Psoas muscle (tissue), 8 donors: Measurements from ENCODE around the gene GPX4. TPM values are rescaled to one million over a fixed set of nuclear protein-coding genes. Genes with fewer than 3 reads are reported as not detected.

Experiments
- ATAC-seq, 4 donors: fragments of 200-7000 bp; cut with Tn5 transposase; one replicate each; pipeline ENCODE4 v1.9.1; 2020; ENCODE audit warnings: moderate library complexity in 3 of 4, mild to moderate bottlenecking in 2 of 4
- DNase-seq, 2 donors: peaks; one replicate each; pipeline ENCODE4 v3.0.0-alpha.2; 2020
- H3K27ac ChIP-seq: fragments of 200-600 bp; one replicate; pipeline ENCODE4 v1.8.0; 2022
- H3K27me3 ChIP-seq, 3 donors: fragments of 200-600 bp in 1 of 3; one replicate each; pipeline versions ENCODE4 v1.6.1 to v1.8.0; 2013 to 2022; ENCODE audit warnings: low read length in 2 of 3, mild to moderate bottlenecking in 2 of 3, moderate library complexity in 1 of 3; ENCODE audit not compliant: insufficient read depth in 3 of 3
- H3K36me3 ChIP-seq, 2 donors: fragments of 200-600 bp in 1 of 2; one replicate each; pipeline versions ENCODE4 v1.6.1 to v1.8.0; 2013 to 2022; ENCODE audit warnings: low read depth in 1 of 2, mild to moderate bottlenecking in 1 of 2, moderate library complexity in 1 of 2; ENCODE audit not compliant: insufficient read depth in 1 of 2
- H3K4me1 ChIP-seq: fragments of 200-600 bp; one replicate; pipeline ENCODE4 v1.8.0; 2022
- H3K4me3 ChIP-seq: fragments of 200-600 bp; one replicate; pipeline ENCODE4 v1.8.0; 2022; ENCODE audit warnings: mild to moderate bottlenecking
- H3K9me3 ChIP-seq: fragments of 200-600 bp; one replicate; pipeline ENCODE4 v1.8.0; 2022
- WGBS, 3 donors: extraction: QIAGEN DNeasy Blood & Tissue Kit; methylation state at CpG; one replicate each; pipeline versions ENCODE4 v1.1.6 to v1.1.7; 2013; 5-methylcytosine and 5-hydroxymethylcytosine counted together
- intact Hi-C, 2 donors: fragments of 100-400 bp; cut with DNase I; formaldehyde crosslinking; loops; one replicate each; pipeline versions ENCODE4 v1.11.0 to v1.14.2; 2022
- polyA plus RNA-seq, 3 donors: library from polyadenylated mRNA; stranded (reverse); fragments of 200-250 nt; gene quantifications; one replicate each; pipeline ENCODE4 v1.2.3, GENCODE V29; 2013
- total RNA-seq, 4 donors: library from RNA; stranded (reverse); fragmentation: NEBNext Ultra II Directional in 2 of 4; extraction: Animal tissue kit (Norgen Biotek cat#: 25700) in 2 of 4; gene quantifications; one replicate each; pipeline versions ENCODE4 v1.2.1 to v1.2.4, GENCODE V29; 2021 to 2023
- TF ChIP-seq, protein P1 (sequence below): fragments of 200-600 bp; IDR thresholded peaks from one replicate; pipeline ENCODE4 v1.8.0; 2022; ENCODE audit warnings: antibody characterized with exemption
- donor health status: healthy with polysubstance abuse.
- donor health status: DM: no; HTN: no; CAD: no; lungs with moderate emphysema.
- donor health status: Bipolar disorder and iron deficiency.
- donor health status: healthy.
- donor health status: DM: yes; HTN: yes; CAD: no.
- donor health status: DM: no; HTN: no; CAD: no.
- donor health status: DM: no; HTN: no; CAD: no.
- donor health status: DM: yes; HTN: yes; CAD: no.

The GPX4 gene
- total and polyA plus RNA-seq, 7 donors, result 279 to 762 (median 490) TPM

DNA sequence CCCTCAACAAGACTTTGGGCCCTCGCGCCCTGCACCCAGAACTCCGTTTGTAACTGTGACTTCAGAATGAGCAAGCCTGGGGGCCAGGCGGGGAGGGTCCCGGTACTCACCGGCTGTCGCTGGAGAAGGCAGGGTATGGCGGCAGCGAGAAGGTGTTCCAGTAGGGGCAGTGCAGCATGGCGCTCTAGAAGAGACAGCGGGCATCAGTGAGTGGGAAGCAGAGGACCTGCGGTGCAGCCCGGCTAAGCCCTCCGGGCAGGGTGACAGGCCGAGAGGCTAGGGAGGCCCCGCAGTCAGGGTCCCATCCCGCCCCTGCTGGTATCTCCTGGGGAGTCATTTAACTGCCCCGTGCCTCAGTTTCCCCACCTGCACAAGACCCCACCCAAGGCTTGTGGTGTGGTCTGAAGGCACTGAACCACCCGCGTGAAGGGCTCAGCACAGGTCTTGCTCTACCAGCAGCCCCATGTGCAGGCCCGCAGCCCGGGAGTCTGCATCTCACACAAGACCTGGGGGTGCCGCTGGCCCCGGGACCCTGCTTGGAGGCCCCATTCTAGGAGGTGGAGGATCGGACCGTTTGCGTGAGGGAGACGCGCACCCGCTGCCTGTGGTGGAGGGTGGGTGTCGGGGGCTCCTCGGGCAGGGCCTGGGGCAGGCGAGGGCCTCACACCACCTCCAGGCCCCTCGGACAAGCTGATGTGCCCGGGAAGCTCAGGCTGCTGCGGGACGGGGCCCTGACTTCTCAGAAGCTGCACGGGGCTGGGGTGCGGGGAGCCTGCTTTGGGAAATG lies 45.7 kb downstream of the GPX4 start:
- Histone ChIP-seq H3K27me3 (no peaks in the 10 kb centered on the region), H3K9me3 (no peaks in the 10 kb centered on the region), H3K4me1 (peaks cover 13% of the 10 kb centered on the region), H3K4me3 (no peak overlapping the region), H3K27ac (no peak overlapping the region), H3K36me3 (peaks cover 0 to 36% of the 10 kb centered on the region in 2 donors)
- DNase-seq (peak in 1 of 2 donors; percentile 50), ATAC-seq (no peak)
- 93 to 97% (median 95%) methylated on average over 36 to 39 of the region's 39 CpGs for WGBS, 3 donors
- TF ChIP-seq, protein P1, sequence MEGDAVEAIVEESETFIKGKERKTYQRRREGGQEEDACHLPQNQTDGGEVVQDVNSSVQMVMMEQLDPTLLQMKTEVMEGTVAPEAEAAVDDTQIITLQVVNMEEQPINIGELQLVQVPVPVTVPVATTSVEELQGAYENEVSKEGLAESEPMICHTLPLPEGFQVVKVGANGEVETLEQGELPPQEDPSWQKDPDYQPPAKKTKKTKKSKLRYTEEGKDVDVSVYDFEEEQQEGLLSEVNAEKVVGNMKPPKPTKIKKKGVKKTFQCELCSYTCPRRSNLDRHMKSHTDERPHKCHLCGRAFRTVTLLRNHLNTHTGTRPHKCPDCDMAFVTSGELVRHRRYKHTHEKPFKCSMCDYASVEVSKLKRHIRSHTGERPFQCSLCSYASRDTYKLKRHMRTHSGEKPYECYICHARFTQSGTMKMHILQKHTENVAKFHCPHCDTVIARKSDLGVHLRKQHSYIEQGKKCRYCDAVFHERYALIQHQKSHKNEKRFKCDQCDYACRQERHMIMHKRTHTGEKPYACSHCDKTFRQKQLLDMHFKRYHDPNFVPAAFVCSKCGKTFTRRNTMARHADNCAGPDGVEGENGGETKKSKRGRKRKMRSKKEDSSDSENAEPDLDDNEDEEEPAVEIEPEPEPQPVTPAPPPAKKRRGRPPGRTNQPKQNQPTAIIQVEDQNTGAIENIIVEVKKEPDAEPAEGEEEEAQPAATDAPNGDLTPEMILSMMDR, result no peak
- intact Hi-C loops, result no loop called here

DNA sequence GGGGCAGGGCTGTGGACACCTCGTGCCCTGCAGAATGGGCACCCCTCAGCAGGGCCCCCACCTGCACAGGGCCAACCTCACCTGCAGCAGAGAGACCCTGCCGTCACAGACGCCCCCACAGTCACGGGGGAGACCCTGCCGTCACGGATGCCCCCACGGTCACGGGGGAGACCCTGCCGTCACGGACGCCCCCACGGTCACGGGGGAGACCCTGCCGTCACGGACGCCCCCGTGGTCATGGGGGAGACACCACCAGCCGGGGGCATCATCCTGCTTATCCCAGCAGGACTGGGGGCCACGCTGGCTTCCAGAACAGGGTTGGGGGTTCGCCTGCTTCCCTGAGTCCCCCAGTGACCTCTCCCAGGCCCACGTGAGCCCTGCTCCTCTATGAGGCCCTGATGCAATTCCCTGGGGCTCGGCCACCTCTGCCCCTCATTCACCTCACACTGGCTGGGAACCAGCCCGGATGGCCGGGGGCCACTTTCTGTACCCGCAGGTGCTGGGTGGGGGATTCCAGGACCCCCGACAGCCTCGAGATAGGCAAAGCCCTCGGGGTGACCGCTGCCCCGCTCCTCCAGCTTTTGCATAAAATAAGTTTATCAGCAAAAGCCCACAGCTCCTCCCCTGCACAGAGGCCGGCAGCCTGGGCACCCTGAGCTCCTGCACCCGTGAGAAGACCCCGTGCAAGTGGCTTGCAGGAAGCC lies 46.7 kb downstream of the GPX4 start:
- Histone ChIP-seq H3K4me3 (no peak overlapping the region), H3K36me3 (peaks cover 0 to 36% of the 10 kb centered on the region in 2 donors), H3K9me3 (no peaks in the 10 kb centered on the region), H3K4me1 (peaks cover 23% of the 10 kb centered on the region), H3K27ac (peak overlapping the region; percentile 80), H3K27me3 (no peaks in the 10 kb centered on the region)
- WGBS, 3 donors, result 90 to 96% (median 92%) methylated on average over 29 to 33 of the region's 33 CpGs
- peak in 1 of 2 donors; percentile 53 for DNase-seq
- TF ChIP-seq, protein P1, result no peak
- no peak for ATAC-seq
- intact Hi-C loops, result no loop called here

DNA sequence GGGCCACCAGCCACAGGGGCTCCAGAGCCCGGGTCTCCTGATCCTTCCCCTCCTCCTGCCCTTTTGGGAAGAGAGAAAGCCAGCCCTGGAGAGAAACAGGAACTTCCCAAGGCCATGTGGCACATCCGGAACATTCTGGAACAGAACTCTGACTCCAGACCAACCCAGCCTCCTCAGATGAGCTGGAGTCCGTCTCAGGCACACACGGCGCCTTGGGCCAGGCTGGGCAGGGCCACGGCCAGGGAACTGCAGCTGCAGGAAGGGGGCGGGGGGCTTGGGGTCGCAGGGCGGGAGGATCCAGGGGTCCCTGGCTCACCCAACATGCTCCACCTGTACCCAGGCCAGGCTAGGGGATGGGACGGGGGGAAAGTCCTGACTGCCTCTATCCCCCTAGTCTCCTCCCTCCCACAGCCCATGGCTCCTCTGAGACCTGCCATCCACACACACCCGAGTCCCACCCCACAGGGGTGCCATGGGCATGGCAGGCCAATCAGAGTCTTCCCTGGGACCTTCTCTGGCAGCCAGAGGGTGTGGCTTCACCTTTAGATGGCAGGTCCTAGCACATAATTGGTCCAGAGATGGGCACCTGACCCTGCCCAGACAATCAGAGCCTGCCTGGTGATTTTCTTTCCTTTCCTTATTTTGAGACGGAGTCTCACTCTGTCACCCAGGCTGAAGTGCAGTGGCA lies 47.4 kb downstream of the GPX4 start:
- Histone ChIP-seq H3K36me3 (peaks cover 0 to 34% of the 10 kb centered on the region in 2 donors), H3K9me3 (no peaks in the 10 kb centered on the region), H3K27me3 (no peaks in the 10 kb centered on the region), H3K4me3 (peak overlapping the region; percentile 54), H3K4me1 (peaks cover 30% of the 10 kb centered on the region), H3K27ac (peak overlapping the region; percentile 80)
- DNase-seq (peak in 1 of 2 donors; percentile 55), ATAC-seq (no peak)
- intact Hi-C loops, result no loop called here
- WGBS, 3 donors, result 79 to 82% (median 81%) methylated on average over 8 to 12 of the region's 12 CpGs
- TF ChIP-seq, protein P1, result no peak

DNA sequence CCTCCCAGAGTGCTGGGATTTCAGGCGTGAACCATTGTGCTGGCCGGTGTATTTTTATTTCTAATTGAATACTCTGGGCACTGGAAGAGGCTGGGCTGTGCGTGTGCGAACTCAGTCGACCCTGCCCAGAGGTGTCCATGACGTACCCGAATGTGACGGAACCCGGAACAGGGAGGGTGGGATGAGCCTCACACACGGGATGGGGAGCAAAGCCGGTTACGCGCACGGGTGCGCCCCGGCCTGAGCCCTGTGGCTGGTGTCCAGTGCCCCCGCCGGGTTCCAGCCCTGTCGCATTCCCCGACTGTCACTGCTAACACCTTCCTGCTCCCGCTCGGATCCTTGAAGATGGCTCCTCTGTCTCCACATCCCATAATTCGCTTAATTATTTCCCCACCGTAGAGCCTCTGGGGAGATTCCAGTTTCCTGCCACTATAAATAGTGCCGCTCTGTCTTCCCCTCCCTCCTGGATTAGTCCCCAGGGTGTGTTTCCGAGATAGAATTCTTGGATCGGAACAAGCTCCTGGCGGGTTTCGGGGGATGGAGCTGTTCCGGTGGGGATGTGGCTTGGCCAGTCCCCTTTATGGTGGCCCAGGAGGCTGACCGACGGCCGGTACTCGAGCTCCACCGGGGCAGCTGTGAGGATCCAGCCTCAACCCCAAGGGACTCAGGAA lies 48.3 kb downstream of the GPX4 start:
- peak; percentile 74 to 86 for DNase-seq
- peak overlapping the region; percentile 54 for H3K4me3 ChIP-seq
- peaks cover 0 to 27% of the 10 kb centered on the region in 2 donors for H3K36me3 ChIP-seq
- no peaks in the 10 kb centered on the region for H3K9me3 ChIP-seq
- H3K4me1 ChIP-seq, result peaks cover 33% of the 10 kb centered on the region
- TF ChIP-seq, protein P1, result no peak
- intact Hi-C loops, result no loop called here
- ATAC-seq, result peak; percentile 55 to 74 (median 63)
- H3K27ac ChIP-seq, result peak overlapping the region; percentile 80
- 15 to 25% (median 17%) methylated on average over 35 of the region's 35 CpGs for WGBS, 3 donors
- H3K27me3 ChIP-seq, result no peaks in the 10 kb centered on the region
